Fibroblast of lung (primary cell): Measurements from ENCODE around the gene ASAP2. TPM values are rescaled to one million over a fixed set of nuclear protein-coding genes. Genes with fewer than 3 reads are reported as not detected.
A peak's percentile ranks its signal among the peaks of the same experiment; 100 is the strongest.

ENCODE experiments used
- DNase-seq, 2 donors: peaks; one replicate each; pipeline versions ENCODE4 v3.0.0 to v3.0.0-alpha.2; 2010; ENCODE audit warnings: low read depth in 2 of 2
- H2AFZ ChIP-seq: 2 replicates; pipeline ENCODE4 v1.5.1; 2012; ENCODE audit warnings: low read length, control low read depth, inconsistent platforms
- H3K27ac ChIP-seq: 2 replicates; pipeline ENCODE4 v1.5.1; 2011; ENCODE audit warnings: low read length, control low read depth; ENCODE audit not compliant: insufficient read depth
- H3K27me3 ChIP-seq: 2 replicates; pipeline ENCODE4 v1.5.1; 2011; ENCODE audit warnings: mild to moderate bottlenecking, low read length; ENCODE audit not compliant: control insufficient read depth, insufficient read depth
- H3K36me3 ChIP-seq: 2 replicates; pipeline ENCODE4 v1.5.1; 2011; ENCODE audit warnings: low read length; ENCODE audit not compliant: control insufficient read depth, insufficient read depth
- H3K4me1 ChIP-seq: 2 replicates; pipeline ENCODE4 v1.5.1; 2011; ENCODE audit warnings: low read length; ENCODE audit not compliant: control insufficient read depth, insufficient read depth; ENCODE audit errors: extremely low read depth
- H3K4me2 ChIP-seq: 2 replicates; pipeline ENCODE4 v1.5.1; 2011; ENCODE audit warnings: low read length, control low read depth; ENCODE audit not compliant: insufficient read depth; ENCODE audit errors: extremely low read depth
- H3K4me3 ChIP-seq, 4 experiments: fragments of 200-600 bp in 1 of 4; sonication (generic) in 1 of 4; replicated peaks in 1 of 4; 2 replicates each; pipeline ENCODE4 v1.5.1; 2011 to 2016; ENCODE audit warnings: low read length in 4 of 4, low read depth in 3 of 4, mild to moderate bottlenecking in 3 of 4, control low read depth in 2 of 4, inconsistent platforms in 1 of 4, mixed read lengths in 1 of 4; ENCODE audit not compliant: insufficient read depth in 1 of 4; ENCODE audit errors: control extremely low read depth in 1 of 4
- H3K79me2 ChIP-seq: 2 replicates; pipeline ENCODE4 v1.5.1; 2012; ENCODE audit warnings: mild to moderate bottlenecking, low read length, inconsistent platforms; ENCODE audit not compliant: control insufficient read depth, insufficient read depth
- H3K9ac ChIP-seq: 2 replicates; pipeline ENCODE4 v1.5.1; 2011; ENCODE audit warnings: mild to moderate bottlenecking, low read length, control low read depth; ENCODE audit not compliant: insufficient read depth
- H3K9me3 ChIP-seq: 2 replicates; pipeline ENCODE4 v1.5.1; 2012; ENCODE audit warnings: low read depth, low read length; ENCODE audit not compliant: control insufficient read depth, insufficient read depth
- H4K20me1 ChIP-seq: 2 replicates; pipeline ENCODE4 v1.5.1; 2011; ENCODE audit warnings: low read length; ENCODE audit not compliant: control insufficient read depth, insufficient read depth; ENCODE audit errors: extremely low read depth
- EZH2 ChIP-seq: IDR thresholded peaks from 2 replicates; pipeline ENCODE4 v1.5.1; 2012; ENCODE audit warnings: low read length, control low read depth, mild to moderate bottlenecking; ENCODE audit errors: missing control alignments
- polyA plus RNA-seq, 2 donors: library from polyadenylated mRNA; depleted of rRNA in 1 of 2; stranded (reverse) in 1 of 2; unstranded in 1 of 2; fragments of >200 nt; gene quantifications; 2 replicates each; pipeline ENCODE4 v1.2.1, GENCODE V29; 2011 to 2012; ENCODE audit warnings: missing spikeins in 1 of 2
- total RNA-seq: library from RNA; depleted of rRNA; stranded (reverse); fragments of >200 nt; gene quantifications from 2 replicates; pipeline ENCODE4 v1.2.1, GENCODE V29; 2014
- TF ChIP-seq, protein P1 (sequence below), 2 donors: IDR thresholded peaks in 1 of 2; conservative IDR thresholded peaks in 1 of 2; 1 replicate in 1 of 2; 2 replicates in 1 of 2; pipeline ENCODE4 v1.5.1; 2011 to 2012; ENCODE audit warnings: low read length in 2 of 2, control low read depth in 1 of 2, inconsistent platforms in 1 of 2, low read depth in 1 of 2, mild to moderate bottlenecking in 1 of 2

Gene ASAP2
- total and polyA plus RNA-seq, 2 donors (not counting 1 experiment from before 2014, with no cell fraction given) = 19.2 to 19.9 TPM

GRCh38 chr2:9164112-9164608, 42.5 kb upstream of the ASAP2 start:
- no peak for DNase-seq
- Histone ChIP-seq H2AFZ (no peak overlapping the region), H3K27me3 (no peaks in the 10 kb centered on the region), H4K20me1 (no peaks in the 10 kb centered on the region), H3K4me1 (peaks cover 7% of the 10 kb centered on the region), H3K4me3 (no peak overlapping the region), H3K9ac (no peak overlapping the region), H3K36me3 (no peaks in the 10 kb centered on the region), H3K27ac (no peak overlapping the region), H3K79me2 (no peaks in the 10 kb centered on the region), H3K4me2 (no peak overlapping the region), H3K9me3 (no peaks in the 10 kb centered on the region)
- TF ChIP-seq, protein P1, sequence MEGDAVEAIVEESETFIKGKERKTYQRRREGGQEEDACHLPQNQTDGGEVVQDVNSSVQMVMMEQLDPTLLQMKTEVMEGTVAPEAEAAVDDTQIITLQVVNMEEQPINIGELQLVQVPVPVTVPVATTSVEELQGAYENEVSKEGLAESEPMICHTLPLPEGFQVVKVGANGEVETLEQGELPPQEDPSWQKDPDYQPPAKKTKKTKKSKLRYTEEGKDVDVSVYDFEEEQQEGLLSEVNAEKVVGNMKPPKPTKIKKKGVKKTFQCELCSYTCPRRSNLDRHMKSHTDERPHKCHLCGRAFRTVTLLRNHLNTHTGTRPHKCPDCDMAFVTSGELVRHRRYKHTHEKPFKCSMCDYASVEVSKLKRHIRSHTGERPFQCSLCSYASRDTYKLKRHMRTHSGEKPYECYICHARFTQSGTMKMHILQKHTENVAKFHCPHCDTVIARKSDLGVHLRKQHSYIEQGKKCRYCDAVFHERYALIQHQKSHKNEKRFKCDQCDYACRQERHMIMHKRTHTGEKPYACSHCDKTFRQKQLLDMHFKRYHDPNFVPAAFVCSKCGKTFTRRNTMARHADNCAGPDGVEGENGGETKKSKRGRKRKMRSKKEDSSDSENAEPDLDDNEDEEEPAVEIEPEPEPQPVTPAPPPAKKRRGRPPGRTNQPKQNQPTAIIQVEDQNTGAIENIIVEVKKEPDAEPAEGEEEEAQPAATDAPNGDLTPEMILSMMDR (conservative IDR thresholded peaks at IDR 0.05 in 1 of 2, IDR thresholded peaks at IDR 0.05 in 1 of 2; ENCODE audit: low read depth in 1 of 2, low read length in 2 of 2) = no peak
- TF ChIP-seq EZH2 = no peak

GRCh38 chr2:9165625-9166024, 41.0 kb upstream of the ASAP2 start:
- DNase-seq = peak; percentile 34 to 77
- Histone ChIP-seq H4K20me1 (no peaks in the 10 kb centered on the region), H3K27me3 (no peaks in the 10 kb centered on the region), H3K79me2 (no peaks in the 10 kb centered on the region), H3K9ac (no peak overlapping the region), H3K36me3 (no peaks in the 10 kb centered on the region), H3K4me3 (no peak overlapping the region), H3K4me1 (peaks cover 7% of the 10 kb centered on the region), H2AFZ (no peak overlapping the region), H3K27ac (no peak overlapping the region), H3K9me3 (no peaks in the 10 kb centered on the region), H3K4me2 (no peak overlapping the region)
- TF ChIP-seq EZH2 = no peak
- TF ChIP-seq, protein P1 (conservative IDR thresholded peaks at IDR 0.05 in 1 of 2, IDR thresholded peaks at IDR 0.05 in 1 of 2; ENCODE audit: low read depth in 1 of 2, low read length in 2 of 2) = no peak

DNA sequence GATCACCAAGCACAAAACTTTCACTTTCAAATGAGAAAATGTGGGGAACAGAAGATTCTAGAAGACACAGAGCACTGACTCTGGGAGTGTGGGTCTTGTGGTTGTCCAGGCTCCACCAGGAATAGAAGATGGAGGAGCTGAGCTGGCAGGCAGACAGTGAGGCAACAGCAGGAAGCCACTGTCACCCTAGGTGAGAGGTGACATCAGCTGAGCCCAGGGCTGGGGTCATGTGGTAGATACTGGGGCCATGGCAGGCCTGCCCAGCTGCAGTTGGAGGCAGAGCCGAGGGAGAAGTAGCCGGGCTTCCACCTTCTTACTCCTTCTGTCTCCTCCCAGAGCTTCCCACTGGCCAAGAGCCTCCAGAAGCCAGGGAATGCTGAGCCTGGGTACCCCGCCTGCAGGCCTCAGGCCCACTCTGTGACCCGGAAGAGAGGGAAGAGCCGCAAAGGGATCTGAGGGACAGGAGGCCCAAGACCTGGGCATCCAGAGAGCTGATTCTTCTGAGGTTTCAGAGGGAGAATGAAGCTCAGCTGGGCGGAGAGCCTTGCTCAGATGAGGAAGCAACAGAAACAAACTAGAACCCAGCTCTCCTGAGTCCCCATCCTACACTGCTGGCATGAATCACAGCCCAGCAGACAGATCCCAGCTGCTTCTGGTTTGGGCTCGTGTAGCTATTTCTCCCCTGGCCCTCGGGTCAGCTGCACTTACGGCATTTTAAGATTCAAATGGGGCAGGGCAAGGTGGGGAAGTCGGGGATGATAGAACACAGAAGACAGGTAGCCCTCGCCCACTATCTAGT, 39.8 kb upstream of the ASAP2 start:
- no peak for DNase-seq
- no peaks in the 10 kb centered on the region for H3K36me3 ChIP-seq
- no peaks in the 10 kb centered on the region for H3K79me2 ChIP-seq
- no peak overlapping the region for H2AFZ ChIP-seq
- no peaks in the 10 kb centered on the region for H4K20me1 ChIP-seq
- no peak overlapping the region for H3K27ac ChIP-seq
- H3K9ac ChIP-seq = no peak overlapping the region
- H3K9me3 ChIP-seq = no peaks in the 10 kb centered on the region
- no peaks in the 10 kb centered on the region for H3K27me3 ChIP-seq
- TF ChIP-seq, protein P1 (conservative IDR thresholded peaks at IDR 0.05 in 1 of 2, IDR thresholded peaks at IDR 0.05 in 1 of 2; ENCODE audit: low read depth in 1 of 2, low read length in 2 of 2) = no peak
- TF ChIP-seq EZH2 = no peak
- H3K4me1 ChIP-seq = peaks cover 7% of the 10 kb centered on the region
- H3K4me3 ChIP-seq = no peak overlapping the region
- no peak overlapping the region for H3K4me2 ChIP-seq
